Superior temporal gyrus (tissue), 1 donor: ENCODE data around the gene ALDH1A3.

Source experiments
- DNase-seq: peaks from one replicate; pipeline ENCODE4 v3.0.0-alpha.2; 2016; ENCODE audit errors: extremely low spot score

ALDH1A3 gene

GRCh38 chr15:100881573-100882336, 2.1 kb downstream of the ALDH1A3 start:
- no peak for DNase-seq

- DNase-seq = no peak
These were observed 5.5 kb downstream of the ALDH1A3 start for GRCh38 chr15:100885116-100885515.

GRCh38 chr15:100885811-100886210, 6.2 kb downstream of the ALDH1A3 start:
- DNase-seq = no peak

- DNase-seq = no peak
These were observed 7.7 kb downstream of the ALDH1A3 start for GRCh38 chr15:100887211-100887913.

GRCh38 chr15:100889385-100890050, 9.9 kb downstream of the ALDH1A3 start:
- no peak for DNase-seq

GRCh38 chr15:100890051-100890720, 10.6 kb downstream of the ALDH1A3 start:
- no peak for DNase-seq

- no peak for DNase-seq
These were observed 11.2 kb downstream of the ALDH1A3 start for GRCh38 chr15:100890850-100891249.

- DNase-seq = peak; percentile 54
These were observed 11.8 kb downstream of the ALDH1A3 start for GRCh38 chr15:100891307-100892012.

- DNase-seq = no peak
These were observed 12.4 kb downstream of the ALDH1A3 start for GRCh38 chr15:100892013-100892355.

- DNase-seq = no peak
These were observed 13.8 kb downstream of the ALDH1A3 start for GRCh38 chr15:100893261-100893963.

- DNase-seq = no peak
These were observed 14.3 kb downstream of the ALDH1A3 start for GRCh38 chr15:100893964-100894295.

- no peak for DNase-seq
These were observed 16.1 kb downstream of the ALDH1A3 start for GRCh38 chr15:100895721-100896120.

GRCh38 chr15:100897221-100898151, 17.9 kb downstream of the ALDH1A3 start:
- DNase-seq = no peak

GRCh38 chr15:100898152-100898490, 18.5 kb downstream of the ALDH1A3 start:
- no peak for DNase-seq

- no peak for DNase-seq
These were observed 19.2 kb downstream of the ALDH1A3 start for GRCh38 chr15:100898661-100899462.

GRCh38 chr15:100899601-100900000, 20.0 kb downstream of the ALDH1A3 start:
- DNase-seq = no peak

GRCh38 chr15:100900136-100900794, 20.6 kb downstream of the ALDH1A3 start:
- DNase-seq = no peak

- no peak for DNase-seq
These were observed 21.2 kb downstream of the ALDH1A3 start for GRCh38 chr15:100900795-100901169.

- no peak for DNase-seq
These were observed 21.7 kb downstream of the ALDH1A3 start for GRCh38 chr15:100901296-100901695.
